HEK293 (cell line): ENCODE data around the gene EOMES.

ENCODE experiments used
- ATF2 ChIP-seq: fragments of 450-650 bp; formaldehyde crosslinking; IDR thresholded peaks from 2 replicates; pipeline ENCODE4 v1.5.1; 2016; ENCODE audit warnings: missing biosample characterization, missing genetic modification characterization, low read depth
- MEIS1 ChIP-seq: sonication (generic); formaldehyde crosslinking; IDR thresholded peaks from 2 replicates; pipeline ENCODE4 v1.8.1; 2022; ENCODE audit warnings: missing genetic modification reagents, mild to moderate bottlenecking, borderline replicate concordance
- RBAK ChIP-seq: fragments of 450-650 bp; formaldehyde crosslinking; IDR thresholded peaks from 2 replicates; pipeline ENCODE4 v1.5.1; 2016; ENCODE audit warnings: missing biosample characterization, missing genetic modification characterization
- ZBTB11 ChIP-seq: fragments of 450-650 bp; formaldehyde crosslinking; conservative IDR thresholded peaks from 2 replicates; pipeline ENCODE4 v1.5.1; 2016; ENCODE audit warnings: low read depth, missing biosample characterization, missing genetic modification characterization
- ZBTB48 ChIP-seq: fragments of 450-650 bp; formaldehyde crosslinking; IDR thresholded peaks from 2 replicates; pipeline ENCODE4 v1.5.1; 2016; ENCODE audit warnings: missing biosample characterization, missing genetic modification characterization
- ZNF157 ChIP-seq: fragments of 450-650 bp; formaldehyde crosslinking; IDR thresholded peaks from 2 replicates; pipeline ENCODE4 v1.5.1; 2016; ENCODE audit warnings: missing biosample characterization, missing genetic modification characterization
- ZNF239 ChIP-seq: fragments of 450-650 bp; formaldehyde crosslinking; IDR thresholded peaks from 2 replicates; pipeline ENCODE4 v1.5.1; 2016; ENCODE audit warnings: missing biosample characterization, missing genetic modification characterization
- ZNF292 ChIP-seq: fragments of 450-650 bp; formaldehyde crosslinking; IDR thresholded peaks from 2 replicates; pipeline ENCODE4 v1.5.1; 2016; ENCODE audit warnings: low read depth, missing biosample characterization, missing genetic modification characterization, borderline replicate concordance
- ZNF510 ChIP-seq: fragments of 450-650 bp; formaldehyde crosslinking; IDR thresholded peaks from 2 replicates; pipeline ENCODE4 v1.5.1; 2018; ENCODE audit warnings: mild to moderate bottlenecking, missing genetic modification characterization, missing biosample characterization; ENCODE audit not compliant: insufficient replicate concordance
- ZNF629 ChIP-seq: fragments of 450-650 bp; formaldehyde crosslinking; IDR thresholded peaks from 2 replicates; pipeline ENCODE4 v1.5.1; 2017; ENCODE audit warnings: missing biosample characterization, missing genetic modification characterization
- ZNF830 ChIP-seq: fragments of 450-650 bp; IDR thresholded peaks from 2 replicates; pipeline ENCODE4 v1.5.0; 2018; ENCODE audit warnings: missing biosample characterization, missing genetic modification characterization, low read depth, mild to moderate bottlenecking, moderate library complexity
- TF ChIP-seq, protein P1 (sequence below): fragments of 450-650 bp; formaldehyde crosslinking; IDR thresholded peaks from 2 replicates; pipeline ENCODE4 v1.5.1; 2016; ENCODE audit warnings: missing biosample characterization, missing genetic modification characterization
- TF ChIP-seq, protein P2 (sequence below): fragments of 450-650 bp; formaldehyde crosslinking; IDR thresholded peaks from 2 replicates; pipeline ENCODE4 v1.5.1; 2016; ENCODE audit warnings: missing biosample characterization, missing genetic modification characterization

GRCh38 chr3:27767000-27767399, 44.9 kb upstream of the EOMES start:
- TF ChIP-seq ZNF292 (no peak), MEIS1 (no peak), ZNF510 (tag by site-specific recombination) (no peak), ZNF239 (no peak), ATF2 (tag by site-specific recombination) (no peak), ZBTB11 (tag by site-specific recombination) (no peak), ZNF830 (tag by site-specific recombination) (no peak), ZBTB48 (no peak), ZNF629 (tag by site-specific recombination) (no peak), RBAK (tag by site-specific recombination) (no peak), ZNF157 (no peak)
- TF ChIP-seq, protein P1, sequence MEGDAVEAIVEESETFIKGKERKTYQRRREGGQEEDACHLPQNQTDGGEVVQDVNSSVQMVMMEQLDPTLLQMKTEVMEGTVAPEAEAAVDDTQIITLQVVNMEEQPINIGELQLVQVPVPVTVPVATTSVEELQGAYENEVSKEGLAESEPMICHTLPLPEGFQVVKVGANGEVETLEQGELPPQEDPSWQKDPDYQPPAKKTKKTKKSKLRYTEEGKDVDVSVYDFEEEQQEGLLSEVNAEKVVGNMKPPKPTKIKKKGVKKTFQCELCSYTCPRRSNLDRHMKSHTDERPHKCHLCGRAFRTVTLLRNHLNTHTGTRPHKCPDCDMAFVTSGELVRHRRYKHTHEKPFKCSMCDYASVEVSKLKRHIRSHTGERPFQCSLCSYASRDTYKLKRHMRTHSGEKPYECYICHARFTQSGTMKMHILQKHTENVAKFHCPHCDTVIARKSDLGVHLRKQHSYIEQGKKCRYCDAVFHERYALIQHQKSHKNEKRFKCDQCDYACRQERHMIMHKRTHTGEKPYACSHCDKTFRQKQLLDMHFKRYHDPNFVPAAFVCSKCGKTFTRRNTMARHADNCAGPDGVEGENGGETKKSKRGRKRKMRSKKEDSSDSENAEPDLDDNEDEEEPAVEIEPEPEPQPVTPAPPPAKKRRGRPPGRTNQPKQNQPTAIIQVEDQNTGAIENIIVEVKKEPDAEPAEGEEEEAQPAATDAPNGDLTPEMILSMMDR (tag by site-specific recombination): no peak
- TF ChIP-seq, protein P2, sequence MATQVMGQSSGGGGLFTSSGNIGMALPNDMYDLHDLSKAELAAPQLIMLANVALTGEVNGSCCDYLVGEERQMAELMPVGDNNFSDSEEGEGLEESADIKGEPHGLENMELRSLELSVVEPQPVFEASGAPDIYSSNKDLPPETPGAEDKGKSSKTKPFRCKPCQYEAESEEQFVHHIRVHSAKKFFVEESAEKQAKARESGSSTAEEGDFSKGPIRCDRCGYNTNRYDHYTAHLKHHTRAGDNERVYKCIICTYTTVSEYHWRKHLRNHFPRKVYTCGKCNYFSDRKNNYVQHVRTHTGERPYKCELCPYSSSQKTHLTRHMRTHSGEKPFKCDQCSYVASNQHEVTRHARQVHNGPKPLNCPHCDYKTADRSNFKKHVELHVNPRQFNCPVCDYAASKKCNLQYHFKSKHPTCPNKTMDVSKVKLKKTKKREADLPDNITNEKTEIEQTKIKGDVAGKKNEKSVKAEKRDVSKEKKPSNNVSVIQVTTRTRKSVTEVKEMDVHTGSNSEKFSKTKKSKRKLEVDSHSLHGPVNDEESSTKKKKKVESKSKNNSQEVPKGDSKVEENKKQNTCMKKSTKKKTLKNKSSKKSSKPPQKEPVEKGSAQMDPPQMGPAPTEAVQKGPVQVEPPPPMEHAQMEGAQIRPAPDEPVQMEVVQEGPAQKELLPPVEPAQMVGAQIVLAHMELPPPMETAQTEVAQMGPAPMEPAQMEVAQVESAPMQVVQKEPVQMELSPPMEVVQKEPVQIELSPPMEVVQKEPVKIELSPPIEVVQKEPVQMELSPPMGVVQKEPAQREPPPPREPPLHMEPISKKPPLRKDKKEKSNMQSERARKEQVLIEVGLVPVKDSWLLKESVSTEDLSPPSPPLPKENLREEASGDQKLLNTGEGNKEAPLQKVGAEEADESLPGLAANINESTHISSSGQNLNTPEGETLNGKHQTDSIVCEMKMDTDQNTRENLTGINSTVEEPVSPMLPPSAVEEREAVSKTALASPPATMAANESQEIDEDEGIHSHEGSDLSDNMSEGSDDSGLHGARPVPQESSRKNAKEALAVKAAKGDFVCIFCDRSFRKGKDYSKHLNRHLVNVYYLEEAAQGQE (tag by site-specific recombination): no peak
